Mesenchymal stem cell (in vitro differentiated cells and primary cell): ENCODE results near the gene WHRN.

Experiments used
- DNase-seq: peaks from one replicate; pipeline ENCODE4 v3.0.0-alpha.2; 2013
- H2AFZ ChIP-seq: one replicate; pipeline ENCODE4 v1.6.1; 2013; ENCODE audit warnings: low read depth, mild to moderate bottlenecking, control low read depth, inconsistent platforms, low read length, moderate library complexity
- H2AK5ac ChIP-seq: 2 replicates; pipeline ENCODE4 v1.6.1; 2013; ENCODE audit warnings: low read length, moderate library complexity, mild to moderate bottlenecking, inconsistent platforms; ENCODE audit not compliant: severe bottlenecking
- H2BK120ac ChIP-seq: one replicate; pipeline ENCODE4 v1.6.1; 2013; ENCODE audit warnings: low read depth, mild to moderate bottlenecking, inconsistent platforms, low read length, moderate library complexity
- H2BK12ac ChIP-seq, 2 experiments: one replicate each; pipeline ENCODE4 v1.6.1; 2013; ENCODE audit warnings: inconsistent platforms in 2 of 2, low read length in 2 of 2, mild to moderate bottlenecking in 2 of 2, moderate library complexity in 2 of 2, control low read depth in 1 of 2
- H2BK15ac ChIP-seq: one replicate; pipeline ENCODE4 v1.6.1; 2013; ENCODE audit warnings: mild to moderate bottlenecking, low read depth, inconsistent platforms; ENCODE audit not compliant: poor library complexity, severe bottlenecking
- H2BK5ac ChIP-seq: 2 replicates; pipeline ENCODE4 v1.6.1; 2013; ENCODE audit warnings: low read depth, mild to moderate bottlenecking, low read length, control low read depth, inconsistent platforms; ENCODE audit not compliant: poor library complexity, severe bottlenecking
- H3K14ac ChIP-seq, 2 experiments: one replicate each; pipeline ENCODE4 v1.6.1; 2013; ENCODE audit warnings: inconsistent platforms in 2 of 2, low read length in 2 of 2, control low read depth in 1 of 2, mild to moderate bottlenecking in 1 of 2, moderate library complexity in 1 of 2
- H3K18ac ChIP-seq, 2 experiments: one replicate each; pipeline ENCODE4 v1.6.1; 2013; ENCODE audit warnings: inconsistent platforms in 2 of 2, low read length in 2 of 2, control low read depth in 1 of 2, low read depth in 1 of 2, mild to moderate bottlenecking in 1 of 2
- H3K23ac ChIP-seq, 2 experiments: one replicate each; pipeline ENCODE4 v1.6.1; 2013; ENCODE audit warnings: inconsistent platforms in 2 of 2, low read length in 2 of 2, mild to moderate bottlenecking in 2 of 2, moderate library complexity in 2 of 2, control low read depth in 1 of 2
- H3K27ac ChIP-seq: 2 replicates; pipeline ENCODE4 v1.5.1; 2013; ENCODE audit warnings: mild to moderate bottlenecking, moderate library complexity, low read length, control low read depth, inconsistent platforms; ENCODE audit not compliant: poor library complexity, severe bottlenecking
- H3K27me3 ChIP-seq, 2 experiments: 2 replicates each; pipeline versions ENCODE4 v1.6.1 to v1.7.0; 2013; ENCODE audit warnings: low read length in 2 of 2, mild to moderate bottlenecking in 2 of 2, moderate library complexity in 2 of 2, control low read depth in 1 of 2, inconsistent platforms in 1 of 2; ENCODE audit not compliant: control insufficient read depth in 1 of 2, insufficient read depth in 1 of 2
- H3K36me3 ChIP-seq, 2 experiments: 2 replicates each; pipeline versions ENCODE4 v1.6.1 to v1.7.0; 2013; ENCODE audit warnings: low read length in 2 of 2, control low read depth in 1 of 2, inconsistent platforms in 1 of 2, low read depth in 1 of 2, mild to moderate bottlenecking in 1 of 2; ENCODE audit not compliant: insufficient read depth in 2 of 2, control insufficient read depth in 1 of 2
- H3K4ac ChIP-seq, 2 experiments: one replicate each; pipeline ENCODE4 v1.6.1; 2013; ENCODE audit warnings: inconsistent platforms in 2 of 2, low read length in 2 of 2, mild to moderate bottlenecking in 2 of 2, moderate library complexity in 2 of 2, control low read depth in 1 of 2, low read depth in 1 of 2
- H3K4me1 ChIP-seq: 2 replicates; pipeline ENCODE4 v1.6.1; 2013; ENCODE audit warnings: low read depth, low read length, control low read depth; ENCODE audit not compliant: control insufficient read depth, insufficient read depth
- H3K4me2 ChIP-seq: 2 replicates; pipeline ENCODE4 v1.6.1; 2013; ENCODE audit warnings: low read length, mild to moderate bottlenecking, inconsistent platforms; ENCODE audit not compliant: poor library complexity, severe bottlenecking
- H3K4me3 ChIP-seq, 2 experiments: 2 replicates each; pipeline versions ENCODE4 v1.5.1 to v1.7.0; 2013; ENCODE audit warnings: low read length in 2 of 2, mild to moderate bottlenecking in 2 of 2, control low read depth in 1 of 2, low read depth in 1 of 2; ENCODE audit not compliant: insufficient read depth in 1 of 2
- H3K79me1 ChIP-seq: replicated peaks from 2 replicates; pipeline ENCODE4 v1.6.1; 2013; ENCODE audit warnings: mild to moderate bottlenecking, control low read depth, low read length, inconsistent platforms; ENCODE audit not compliant: poor library complexity, severe bottlenecking
- H3K9ac ChIP-seq: 2 replicates; pipeline ENCODE4 v1.7.0; 2013; ENCODE audit warnings: mild to moderate bottlenecking, low read length, moderate library complexity
- H3K9me3 ChIP-seq: 2 replicates; pipeline ENCODE4 v1.7.0; 2013; ENCODE audit warnings: mild to moderate bottlenecking, low read length; ENCODE audit not compliant: control insufficient read depth
- H4K8ac ChIP-seq: one replicate; pipeline ENCODE4 v1.6.1; 2013; ENCODE audit warnings: inconsistent platforms, mild to moderate bottlenecking, low read length, moderate library complexity
- H4K91ac ChIP-seq: one replicate; pipeline ENCODE4 v1.6.1; 2013; ENCODE audit warnings: mild to moderate bottlenecking, low read length, inconsistent platforms
- WGBS: methylation state at CpG from one replicate; pipeline ENCODE4 v1.1.7; 2013; ENCODE audit warnings: mixed read lengths; 5-methylcytosine and 5-hydroxymethylcytosine counted together

The WHRN gene

DNA sequence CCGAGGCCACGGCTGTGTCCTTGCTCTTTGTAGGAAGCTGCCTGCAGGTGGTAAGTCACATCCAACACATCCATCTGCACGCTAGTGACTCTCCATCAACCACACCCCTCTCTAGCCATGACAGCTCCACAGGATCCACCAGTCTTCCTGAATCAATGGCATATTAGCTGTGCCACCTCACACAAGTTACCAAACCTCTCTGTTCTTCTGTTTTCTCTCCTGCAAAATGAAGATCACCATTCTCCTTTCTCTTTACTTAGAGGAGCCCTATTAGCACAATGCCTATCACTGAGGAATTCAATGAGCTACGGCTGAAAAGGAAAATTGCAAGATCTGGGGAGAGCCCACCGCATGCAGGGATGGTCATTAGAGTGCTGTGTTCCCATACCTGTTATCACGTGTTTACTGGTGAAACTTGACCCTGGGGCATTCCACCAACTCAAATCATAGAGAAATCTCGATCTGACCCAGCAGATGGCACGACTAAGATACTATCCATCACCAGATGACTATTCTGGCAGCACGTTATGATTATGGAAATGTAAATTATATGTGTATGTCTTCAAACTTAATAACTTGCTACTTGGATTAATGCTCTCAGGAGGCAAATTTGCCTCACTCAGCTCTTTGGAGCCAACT is 20.9 kb downstream of the WHRN start:
- Histone ChIP-seq H2BK12ac (no peak overlapping the region), H3K27me3 (peaks cover 0 to 3% of the 10 kb centered on the region in 2 experiments), H3K27ac (no peak overlapping the region), H3K36me3 (peaks cover 0 to 6% of the 10 kb centered on the region in 2 experiments), H3K23ac (no peak overlapping the region), H3K4me1 (peaks cover 10% of the 10 kb centered on the region), H2BK5ac (no peak overlapping the region), H2AFZ (no peak overlapping the region), H3K4ac (no peak overlapping the region), H3K14ac (no peak overlapping the region), H4K91ac (no peak overlapping the region), H3K79me1 (peaks cover 11% of the 10 kb centered on the region), H2BK120ac (no peak overlapping the region), H3K9ac (peak overlapping the region; percentile 31), H3K18ac (no peak overlapping the region), H3K4me2 (no peak overlapping the region), H3K9me3 (no peaks in the 10 kb centered on the region), H2BK15ac (no peak overlapping the region), H2AK5ac (peak overlapping the region; percentile 2), H4K8ac (no peak overlapping the region), H3K4me3 (no peak overlapping the region)
- 85% methylated on average over 6 of the region's 9 CpGs for WGBS
- DNase-seq: no peak

GRCh38 chr9:114483499-114483898 is 21.8 kb downstream of the WHRN start:
- H3K14ac ChIP-seq: no peak overlapping the region

DNA sequence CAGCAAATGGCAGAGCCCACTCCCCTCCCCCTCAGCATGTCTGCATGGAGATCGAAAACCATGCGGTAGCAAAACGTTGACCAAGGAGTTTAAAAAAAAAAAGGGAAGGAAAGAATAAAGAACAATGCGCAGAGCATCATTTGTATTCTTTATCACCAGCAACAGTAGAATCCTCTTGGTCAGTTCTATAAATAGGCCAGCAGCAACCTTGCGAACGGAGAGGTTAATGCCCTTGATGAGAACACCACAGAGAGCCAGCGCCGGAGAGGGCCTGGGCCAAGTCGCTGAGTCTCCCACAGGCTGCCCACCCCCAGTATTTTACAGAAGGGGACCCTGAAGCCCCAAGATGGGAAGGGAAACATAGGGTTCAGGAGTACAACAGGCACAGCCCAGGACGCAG is 22.7 kb downstream of the WHRN start:
- H2BK15ac ChIP-seq: no peak overlapping the region
- H3K9me3 ChIP-seq: no peaks in the 10 kb centered on the region
- no peak overlapping the region for H2BK120ac ChIP-seq
- DNase-seq: no peak
- no peak overlapping the region for H3K18ac ChIP-seq
- peaks cover 0 to 9% of the 10 kb centered on the region in 2 experiments for H3K36me3 ChIP-seq
- H3K79me1 ChIP-seq: peaks cover 7% of the 10 kb centered on the region
- peaks cover 12% of the 10 kb centered on the region for H3K4me1 ChIP-seq
- no peak overlapping the region for H4K8ac ChIP-seq
- H3K27ac ChIP-seq: no peak overlapping the region
- H4K91ac ChIP-seq: no peak overlapping the region
- peaks cover 0 to 3% of the 10 kb centered on the region in 2 experiments for H3K27me3 ChIP-seq
- no peak overlapping the region for H3K4me3 ChIP-seq
- 76% methylated on average over 8 of the region's 10 CpGs for WGBS
- no peak overlapping the region for H3K4me2 ChIP-seq
- H2BK5ac ChIP-seq: no peak overlapping the region
- no peak overlapping the region for H3K14ac ChIP-seq
- H3K23ac ChIP-seq: no peak overlapping the region
- no peak overlapping the region for H2AK5ac ChIP-seq
- H3K4ac ChIP-seq: no peak overlapping the region
- no peak overlapping the region for H2BK12ac ChIP-seq
- no peak overlapping the region for H3K9ac ChIP-seq
- no peak overlapping the region for H2AFZ ChIP-seq

More at GRCh38 chr9:114483499-114483898, 21.8 kb downstream of the WHRN start:
- no peak overlapping the region for H2BK5ac ChIP-seq
- H3K9ac ChIP-seq: no peak overlapping the region
- H3K9me3 ChIP-seq: no peaks in the 10 kb centered on the region
- H3K4me3 ChIP-seq: no peak overlapping the region
- H2AFZ ChIP-seq: no peak overlapping the region
- H2BK120ac ChIP-seq: no peak overlapping the region
- H3K4me2 ChIP-seq: no peak overlapping the region
- H2BK12ac ChIP-seq: no peak overlapping the region
- H3K18ac ChIP-seq: no peak overlapping the region
- H3K36me3 ChIP-seq: peaks cover 0 to 7% of the 10 kb centered on the region in 2 experiments
- no peak overlapping the region for H4K91ac ChIP-seq
- WGBS: 97% methylated on average over 3 of the region's 3 CpGs
- peaks cover 10% of the 10 kb centered on the region for H3K4me1 ChIP-seq
- no peak overlapping the region for H2AK5ac ChIP-seq
- no peak for DNase-seq
- H3K79me1 ChIP-seq: peaks cover 11% of the 10 kb centered on the region
- no peak overlapping the region for H3K23ac ChIP-seq
- no peak overlapping the region for H4K8ac ChIP-seq
- H3K4ac ChIP-seq: no peak overlapping the region
- H2BK15ac ChIP-seq: no peak overlapping the region
- peaks cover 0 to 3% of the 10 kb centered on the region in 2 experiments for H3K27me3 ChIP-seq
- no peak overlapping the region for H3K27ac ChIP-seq

DNA sequence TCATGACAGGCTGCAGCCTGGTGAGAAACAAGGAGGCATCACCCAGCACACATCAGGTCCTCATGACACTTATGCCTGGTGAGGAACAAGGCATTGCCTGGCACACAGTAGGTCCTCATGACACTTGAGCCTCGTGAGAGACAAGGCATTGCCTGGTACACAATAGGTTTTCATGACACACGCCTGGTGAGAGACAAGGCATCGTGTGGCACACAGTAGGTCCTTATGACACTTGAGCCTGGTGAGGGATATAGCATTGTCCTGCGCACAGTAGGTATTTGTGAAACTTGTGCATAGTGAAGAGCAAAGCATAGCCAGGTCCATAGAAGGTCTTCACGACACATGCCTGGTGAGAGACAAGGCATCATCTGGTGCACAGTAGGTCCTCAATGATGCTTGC is 23.5 kb downstream of the WHRN start:
- Histone ChIP-seq H2AFZ (no peak overlapping the region), H2BK15ac (no peak overlapping the region), H3K4me2 (no peak overlapping the region), H2BK12ac (no peak overlapping the region), H4K91ac (no peak overlapping the region), H3K4ac (no peak overlapping the region), H3K18ac (no peak overlapping the region), H3K23ac (no peak overlapping the region), H3K9ac (no peak overlapping the region), H3K4me1 (peaks cover 15% of the 10 kb centered on the region), H3K27me3 (peaks cover 0 to 3% of the 10 kb centered on the region in 2 experiments), H2AK5ac (no peak overlapping the region), H3K79me1 (peaks cover 7% of the 10 kb centered on the region), H2BK120ac (no peak overlapping the region), H4K8ac (no peak overlapping the region), H3K36me3 (peaks cover 0 to 14% of the 10 kb centered on the region in 2 experiments), H3K9me3 (no peaks in the 10 kb centered on the region), H3K14ac (no peak overlapping the region), H3K27ac (no peak overlapping the region), H2BK5ac (no peak overlapping the region), H3K4me3 (no peak overlapping the region)
- WGBS: 88% methylated on average over 5 of the region's 5 CpGs
- no peak for DNase-seq
